ENCODE results near the gene ZNF222.

ZNF222 gene

DNA sequence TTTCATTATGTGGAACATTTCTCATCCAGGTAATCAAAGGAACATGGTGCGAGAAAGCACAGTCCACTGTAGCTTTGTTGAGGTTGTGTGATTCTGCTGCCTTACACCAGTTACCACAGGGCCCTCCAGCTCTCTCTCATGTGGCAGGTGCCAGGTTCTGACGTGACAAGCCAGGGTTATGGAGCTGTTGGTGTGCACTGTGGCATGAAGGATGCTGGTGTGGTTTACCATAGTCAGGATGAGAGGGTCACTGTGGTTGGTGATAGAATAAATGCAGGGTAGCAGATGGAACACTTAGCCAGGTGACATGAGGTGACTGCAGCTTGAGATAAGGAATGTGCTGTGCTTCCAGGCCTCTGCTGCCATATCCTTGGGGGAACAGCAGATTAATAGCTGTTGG lies 34.0 kb downstream of the ZNF222 start (continued):
- no peak for TF ChIP-seq ZFP30 (CRISPR knock-in tag; IDR thresholded peaks at IDR 0.05)
- no peak for TF ChIP-seq TOX (CRISPR knock-in tag; IDR thresholded peaks at IDR 0.05; ENCODE audit: borderline replicate concordance)
- TF ChIP-seq SNAI2 (CRISPR knock-in tag; IDR thresholded peaks at IDR 0.05): no peak

DNA sequence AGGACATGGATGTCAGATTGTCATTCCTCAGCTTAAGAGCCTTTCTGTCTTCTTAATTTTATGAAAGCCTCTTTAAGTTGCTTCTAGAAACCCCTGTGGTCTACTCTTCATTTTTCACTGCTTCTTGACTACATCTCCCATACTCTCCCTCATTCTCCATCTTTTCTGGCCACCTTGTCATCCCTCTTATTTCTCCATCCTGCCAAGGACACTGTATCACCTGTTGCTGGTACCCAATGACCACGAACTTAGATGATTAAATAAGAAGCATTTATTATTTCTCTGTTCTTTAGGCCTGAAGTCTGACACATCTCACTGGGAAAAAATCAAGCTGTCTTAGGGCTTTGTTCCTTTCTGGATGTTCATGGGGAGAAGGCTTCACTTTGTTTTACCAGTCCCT lies 35.9 kb downstream of the ZNF222 start:
- ATAC-seq: no peak
- TF ChIP-seq CSDC2 (CRISPR knock-in tag; IDR thresholded peaks at IDR 0.05): no peak
- TF ChIP-seq ZFP3 (CRISPR knock-in tag; IDR thresholded peaks at IDR 0.05): no peak
- no peak for TF ChIP-seq ZFP30 (CRISPR knock-in tag; IDR thresholded peaks at IDR 0.05)
- TF ChIP-seq, protein P1, sequence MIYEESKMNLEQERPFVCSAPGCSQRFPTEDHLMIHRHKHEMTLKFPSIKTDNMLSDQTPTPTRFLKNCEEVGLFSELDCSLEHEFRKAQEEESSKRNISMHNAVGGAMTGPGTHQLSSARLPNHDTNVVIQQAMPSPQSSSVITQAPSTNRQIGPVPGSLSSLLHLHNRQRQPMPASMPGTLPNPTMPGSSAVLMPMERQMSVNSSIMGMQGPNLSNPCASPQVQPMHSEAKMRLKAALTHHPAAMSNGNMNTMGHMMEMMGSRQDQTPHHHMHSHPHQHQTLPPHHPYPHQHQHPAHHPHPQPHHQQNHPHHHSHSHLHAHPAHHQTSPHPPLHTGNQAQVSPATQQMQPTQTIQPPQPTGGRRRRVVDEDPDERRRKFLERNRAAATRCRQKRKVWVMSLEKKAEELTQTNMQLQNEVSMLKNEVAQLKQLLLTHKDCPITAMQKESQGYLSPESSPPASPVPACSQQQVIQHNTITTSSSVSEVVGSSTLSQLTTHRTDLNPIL (CRISPR knock-in tag; IDR thresholded peaks at IDR 0.05; ENCODE audit: low read depth): no peak

DNA sequence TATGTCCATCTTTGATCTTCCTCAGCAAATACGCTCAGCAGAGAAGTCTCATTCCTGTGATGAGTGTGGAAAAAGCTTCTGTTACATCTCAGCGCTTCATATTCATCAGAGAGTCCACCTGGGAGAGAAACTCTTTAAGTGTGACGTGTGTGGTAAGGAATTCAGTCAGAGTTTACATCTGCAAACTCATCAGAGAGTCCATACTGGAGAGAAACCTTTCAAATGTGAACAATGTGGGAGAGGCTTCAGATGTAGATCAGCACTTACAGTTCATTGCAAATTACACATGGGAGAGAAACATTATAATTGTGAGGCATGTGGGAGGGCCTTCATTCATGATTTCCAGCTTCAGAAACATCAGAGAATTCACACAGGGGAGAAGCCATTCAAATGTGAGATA lies 41.1 kb downstream of the ZNF222 start:
- ATAC-seq: no peak
- TF ChIP-seq TOX (CRISPR knock-in tag; IDR thresholded peaks at IDR 0.05; ENCODE audit: borderline replicate concordance) (no peak), ESRRG (CRISPR knock-in tag; IDR thresholded peaks at IDR 0.05) (no peak), OSR1 (CRISPR knock-in tag; IDR thresholded peaks at IDR 0.05) (no peak), ZNF565 (CRISPR knock-in tag; conservative IDR thresholded peaks at IDR 0.05; ENCODE audit: low read depth) (no peak), GLIS3 (CRISPR knock-in tag; IDR thresholded peaks at IDR 0.05) (no peak), ZFP30 (CRISPR knock-in tag; IDR thresholded peaks at IDR 0.05) (no peak), ISL1 (CRISPR knock-in tag; IDR thresholded peaks at IDR 0.05) (no peak)
- TF ChIP-seq, protein P2, sequence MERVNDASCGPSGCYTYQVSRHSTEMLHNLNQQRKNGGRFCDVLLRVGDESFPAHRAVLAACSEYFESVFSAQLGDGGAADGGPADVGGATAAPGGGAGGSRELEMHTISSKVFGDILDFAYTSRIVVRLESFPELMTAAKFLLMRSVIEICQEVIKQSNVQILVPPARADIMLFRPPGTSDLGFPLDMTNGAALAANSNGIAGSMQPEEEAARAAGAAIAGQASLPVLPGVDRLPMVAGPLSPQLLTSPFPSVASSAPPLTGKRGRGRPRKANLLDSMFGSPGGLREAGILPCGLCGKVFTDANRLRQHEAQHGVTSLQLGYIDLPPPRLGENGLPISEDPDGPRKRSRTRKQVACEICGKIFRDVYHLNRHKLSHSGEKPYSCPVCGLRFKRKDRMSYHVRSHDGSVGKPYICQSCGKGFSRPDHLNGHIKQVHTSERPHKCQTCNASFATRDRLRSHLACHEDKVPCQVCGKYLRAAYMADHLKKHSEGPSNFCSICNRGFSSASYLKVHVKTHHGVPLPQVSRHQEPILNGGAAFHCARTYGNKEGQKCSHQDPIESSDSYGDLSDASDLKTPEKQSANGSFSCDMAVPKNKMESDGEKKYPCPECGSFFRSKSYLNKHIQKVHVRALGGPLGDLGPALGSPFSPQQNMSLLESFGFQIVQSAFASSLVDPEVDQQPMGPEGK (CRISPR knock-in tag; IDR thresholded peaks at IDR 0.05; ENCODE audit: borderline replicate concordance): no peak

DNA sequence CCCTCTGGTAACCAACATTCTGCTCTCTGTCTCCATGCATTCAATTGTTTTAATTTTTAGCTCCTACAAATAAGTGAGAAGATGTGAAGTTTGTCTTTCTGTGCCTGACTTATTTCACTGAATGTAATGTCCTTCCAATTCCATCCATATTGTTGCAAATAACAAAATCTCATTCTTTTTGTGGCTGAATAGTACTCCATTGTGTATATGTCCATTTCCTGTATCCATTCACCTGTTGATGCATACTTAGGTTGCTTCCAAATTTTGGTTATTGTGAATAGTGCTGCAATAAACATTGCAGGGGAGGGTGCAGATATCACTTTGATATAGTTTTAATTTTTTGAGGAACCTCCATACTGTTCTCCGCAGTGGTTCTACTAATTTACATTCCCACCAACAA lies 44.2 kb downstream of the ZNF222 start:
- no peak for ATAC-seq
- TF ChIP-seq TCF4 (CRISPR knock-in tag; IDR thresholded peaks at IDR 0.05; ENCODE audit: borderline replicate concordance) (no peak), RARB (CRISPR knock-in tag; IDR thresholded peaks at IDR 0.05) (no peak), ARNTL (CRISPR knock-in tag; IDR thresholded peaks at IDR 0.05; ENCODE audit: borderline replicate concordance, low read depth) (no peak), SNAI2 (CRISPR knock-in tag; IDR thresholded peaks at IDR 0.05) (no peak), BACH2 (CRISPR knock-in tag; IDR thresholded peaks at IDR 0.05; ENCODE audit: borderline replicate concordance) (no peak), GLIS3 (CRISPR knock-in tag; IDR thresholded peaks at IDR 0.05) (no peak), ISL1 (CRISPR knock-in tag; IDR thresholded peaks at IDR 0.05) (no peak), ZFP3 (CRISPR knock-in tag; IDR thresholded peaks at IDR 0.05) (no peak), ZNF8 (CRISPR knock-in tag; IDR thresholded peaks at IDR 0.05) (no peak), OSR1 (CRISPR knock-in tag; IDR thresholded peaks at IDR 0.05) (no peak), ZNF70 (CRISPR knock-in tag; IDR thresholded peaks at IDR 0.05) (no peak), TOX (CRISPR knock-in tag; IDR thresholded peaks at IDR 0.05; ENCODE audit: borderline replicate concordance) (no peak), ESRRG (CRISPR knock-in tag; IDR thresholded peaks at IDR 0.05) (no peak), ZNF565 (CRISPR knock-in tag; conservative IDR thresholded peaks at IDR 0.05; ENCODE audit: low read depth) (no peak)
- TF ChIP-seq, protein P1 (CRISPR knock-in tag; IDR thresholded peaks at IDR 0.05; ENCODE audit: low read depth): no peak
- TF ChIP-seq, protein P3, sequence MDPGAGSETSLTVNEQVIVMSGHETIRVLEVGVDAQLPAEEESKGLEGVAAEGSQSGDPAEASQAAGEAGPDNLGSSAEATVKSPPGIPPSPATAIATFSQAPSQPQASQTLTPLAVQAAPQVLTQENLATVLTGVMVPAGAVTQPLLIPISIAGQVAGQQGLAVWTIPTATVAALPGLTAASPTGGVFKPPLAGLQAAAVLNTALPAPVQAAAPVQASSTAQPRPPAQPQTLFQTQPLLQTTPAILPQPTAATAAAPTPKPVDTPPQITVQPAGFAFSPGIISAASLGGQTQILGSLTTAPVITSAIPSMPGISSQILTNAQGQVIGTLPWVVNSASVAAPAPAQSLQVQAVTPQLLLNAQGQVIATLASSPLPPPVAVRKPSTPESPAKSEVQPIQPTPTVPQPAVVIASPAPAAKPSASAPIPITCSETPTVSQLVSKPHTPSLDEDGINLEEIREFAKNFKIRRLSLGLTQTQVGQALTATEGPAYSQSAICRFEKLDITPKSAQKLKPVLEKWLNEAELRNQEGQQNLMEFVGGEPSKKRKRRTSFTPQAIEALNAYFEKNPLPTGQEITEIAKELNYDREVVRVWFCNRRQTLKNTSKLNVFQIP (CRISPR knock-in tag; IDR thresholded peaks at IDR 0.05; ENCODE audit: borderline replicate concordance, low read depth): no peak

DNA sequence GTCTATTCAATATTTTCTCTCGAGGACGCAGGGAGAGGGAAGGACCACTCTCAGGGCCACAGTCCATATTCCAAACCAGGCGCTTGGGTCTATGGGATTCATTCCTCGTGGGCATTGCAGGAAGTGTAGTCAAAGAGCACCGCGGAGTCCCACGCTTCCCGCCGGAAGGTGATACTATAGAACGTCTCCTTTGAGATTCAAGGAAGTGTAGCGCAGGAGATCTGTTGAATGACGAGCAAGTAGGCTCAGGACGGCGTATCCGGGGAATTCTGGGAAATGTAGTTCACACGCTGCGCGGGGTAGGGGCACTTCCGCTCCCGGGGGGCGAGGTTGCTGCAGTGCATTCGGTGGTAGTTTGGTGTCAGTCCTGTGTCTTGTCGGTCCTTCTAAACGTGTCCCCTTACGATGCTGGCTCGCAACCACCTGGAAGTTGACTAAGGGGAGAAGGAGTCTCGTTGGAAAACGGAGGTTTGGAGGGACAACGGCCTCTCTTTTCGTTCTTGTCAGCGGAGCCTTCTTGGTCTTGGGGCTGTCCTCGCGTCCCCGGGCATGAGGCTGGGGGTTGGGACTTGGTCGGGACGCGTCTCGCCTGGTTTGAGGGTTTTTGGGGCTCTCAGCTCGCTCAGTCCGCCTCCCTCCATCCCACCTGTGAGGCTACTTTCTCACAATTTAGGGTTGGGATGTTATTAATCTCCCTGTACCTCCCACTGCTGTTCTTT lies 46.8 kb downstream of the ZNF222 start, which contains the start of gene ZNF284:
TSS of gene ZNF284 (plus strand) at position 336 of the 719 bp plus-strand sequence. CDS start 4,231 bp downstream, outside the sequence.
- TF ChIP-seq RARB (CRISPR knock-in tag; IDR thresholded peaks at IDR 0.05) (no peak), ZFP3 (CRISPR knock-in tag; IDR thresholded peaks at IDR 0.05) (no peak), PPARA (CRISPR knock-in tag; IDR thresholded peaks at IDR 0.05; ENCODE audit: borderline replicate concordance) (no peak), SNAI2 (CRISPR knock-in tag; IDR thresholded peaks at IDR 0.05) (no peak), BACH2 (CRISPR knock-in tag; IDR thresholded peaks at IDR 0.05; ENCODE audit: borderline replicate concordance) (no peak)
- TF ChIP-seq, protein P3 (CRISPR knock-in tag; IDR thresholded peaks at IDR 0.05; ENCODE audit: borderline replicate concordance, low read depth): no peak
- ATAC-seq: peak; percentile 98

All from SK-N-SH treated with all-trans-retinoic acid at 6 μM for 48 hours (cell line).